22Rv1 (cell line): ENCODE data around the gene PTGR1.
A peak's percentile ranks its signal among the peaks of the same experiment; 100 is the strongest.

Experiments used
- H3K27ac ChIP-seq: fragments of 450-650 bp; 2 replicates; pipeline ENCODE4 v1.5.1; 2017
- ZFX ChIP-seq: fragments of 450-650 bp; IDR thresholded peaks from 2 replicates; pipeline ENCODE4 v1.6.1; 2017; ENCODE audit warnings: antibody characterized with exemption, borderline replicate concordance
- TF ChIP-seq, protein P1 (sequence below): fragments of 450-650 bp; IDR thresholded peaks from 2 replicates; pipeline ENCODE4 v1.5.1; 2017; ENCODE audit warnings: mild to moderate bottlenecking

The PTGR1 gene

GRCh38 chr9:111599092-111599954, at the start of gene PTGR1:
Gene PTGR1 (minus strand): TSS chr9:111599647. CDS start chr9:111597422, 2,225 bp downstream.
- TF ChIP-seq, protein P1, sequence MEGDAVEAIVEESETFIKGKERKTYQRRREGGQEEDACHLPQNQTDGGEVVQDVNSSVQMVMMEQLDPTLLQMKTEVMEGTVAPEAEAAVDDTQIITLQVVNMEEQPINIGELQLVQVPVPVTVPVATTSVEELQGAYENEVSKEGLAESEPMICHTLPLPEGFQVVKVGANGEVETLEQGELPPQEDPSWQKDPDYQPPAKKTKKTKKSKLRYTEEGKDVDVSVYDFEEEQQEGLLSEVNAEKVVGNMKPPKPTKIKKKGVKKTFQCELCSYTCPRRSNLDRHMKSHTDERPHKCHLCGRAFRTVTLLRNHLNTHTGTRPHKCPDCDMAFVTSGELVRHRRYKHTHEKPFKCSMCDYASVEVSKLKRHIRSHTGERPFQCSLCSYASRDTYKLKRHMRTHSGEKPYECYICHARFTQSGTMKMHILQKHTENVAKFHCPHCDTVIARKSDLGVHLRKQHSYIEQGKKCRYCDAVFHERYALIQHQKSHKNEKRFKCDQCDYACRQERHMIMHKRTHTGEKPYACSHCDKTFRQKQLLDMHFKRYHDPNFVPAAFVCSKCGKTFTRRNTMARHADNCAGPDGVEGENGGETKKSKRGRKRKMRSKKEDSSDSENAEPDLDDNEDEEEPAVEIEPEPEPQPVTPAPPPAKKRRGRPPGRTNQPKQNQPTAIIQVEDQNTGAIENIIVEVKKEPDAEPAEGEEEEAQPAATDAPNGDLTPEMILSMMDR = no peak
- TF ChIP-seq ZFX = no peak
- H3K27ac ChIP-seq = peak within 1 kb of the TSS; percentile 93

DNA sequence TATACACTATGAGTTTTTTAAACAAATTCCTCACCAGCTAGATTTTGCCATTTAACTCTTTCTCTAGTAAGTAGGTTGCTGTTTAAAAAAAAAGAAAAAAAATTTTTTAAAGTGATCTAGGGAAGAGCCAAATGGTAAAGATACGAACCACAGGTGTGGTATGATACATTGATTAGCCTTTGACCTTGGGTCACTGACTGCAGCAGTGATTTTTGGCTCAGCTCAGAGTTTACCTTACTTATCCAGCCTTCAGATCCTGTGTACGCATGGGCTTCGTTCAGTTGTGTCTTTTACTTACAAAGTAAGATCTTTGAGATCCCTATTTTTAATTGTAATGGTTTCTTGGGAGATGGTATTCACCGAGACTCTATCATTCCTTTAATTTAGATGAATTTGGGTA, 49.6 kb upstream of the PTGR1 start:
- TF ChIP-seq ZFX = no peak
- TF ChIP-seq, protein P1 = no peak
- no peak overlapping the region for H3K27ac ChIP-seq

DNA sequence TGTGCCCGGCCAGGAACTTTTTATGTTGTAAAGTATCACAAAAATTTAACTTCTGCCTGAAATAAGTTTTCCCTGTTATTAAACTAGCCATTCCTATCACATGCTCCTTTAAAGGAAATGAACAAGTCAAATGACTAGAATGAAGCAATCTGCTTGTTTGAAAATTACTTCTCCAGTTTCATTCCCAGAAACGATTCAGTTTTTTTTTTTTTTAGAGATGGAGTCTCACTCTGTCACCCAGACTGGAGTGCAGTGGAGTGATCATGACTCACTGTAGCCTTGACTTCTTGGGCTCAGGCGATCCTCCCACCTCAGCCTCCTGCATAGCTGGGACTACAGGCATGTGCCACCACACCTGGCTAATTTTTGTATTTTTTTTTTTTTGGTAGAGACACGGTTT, 48.6 kb upstream of the PTGR1 start:
- TF ChIP-seq, protein P1 = no peak
- no peak for TF ChIP-seq ZFX
- no peak overlapping the region for H3K27ac ChIP-seq

- TF ChIP-seq, protein P1 = no peak
- TF ChIP-seq ZFX = no peak
- H3K27ac ChIP-seq = no peak overlapping the region
Measured at GRCh38 chr9:111646417-111646816, 47.0 kb upstream of the PTGR1 start.

DNA sequence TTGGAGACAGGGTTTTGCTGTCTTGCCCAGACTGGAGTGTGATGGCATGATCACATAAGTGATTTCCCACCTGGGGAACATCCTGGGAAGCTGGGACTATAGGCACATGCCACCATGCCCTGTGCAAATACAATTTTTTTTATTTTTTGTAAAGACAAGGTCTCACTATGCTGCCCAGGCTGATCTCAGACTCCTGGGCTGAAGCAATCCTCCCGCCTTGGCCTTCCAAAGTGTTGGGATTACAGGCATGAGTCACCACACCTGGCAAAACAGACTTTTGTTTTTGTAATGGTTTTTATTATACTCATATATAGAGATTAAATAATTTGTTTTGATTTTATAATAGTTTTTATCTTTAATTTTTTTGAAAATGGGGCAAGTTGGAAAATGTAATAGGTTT, 46.4 kb upstream of the PTGR1 start:
- H3K27ac ChIP-seq = no peak overlapping the region
- TF ChIP-seq ZFX = no peak
- TF ChIP-seq, protein P1 = no peak

DNA sequence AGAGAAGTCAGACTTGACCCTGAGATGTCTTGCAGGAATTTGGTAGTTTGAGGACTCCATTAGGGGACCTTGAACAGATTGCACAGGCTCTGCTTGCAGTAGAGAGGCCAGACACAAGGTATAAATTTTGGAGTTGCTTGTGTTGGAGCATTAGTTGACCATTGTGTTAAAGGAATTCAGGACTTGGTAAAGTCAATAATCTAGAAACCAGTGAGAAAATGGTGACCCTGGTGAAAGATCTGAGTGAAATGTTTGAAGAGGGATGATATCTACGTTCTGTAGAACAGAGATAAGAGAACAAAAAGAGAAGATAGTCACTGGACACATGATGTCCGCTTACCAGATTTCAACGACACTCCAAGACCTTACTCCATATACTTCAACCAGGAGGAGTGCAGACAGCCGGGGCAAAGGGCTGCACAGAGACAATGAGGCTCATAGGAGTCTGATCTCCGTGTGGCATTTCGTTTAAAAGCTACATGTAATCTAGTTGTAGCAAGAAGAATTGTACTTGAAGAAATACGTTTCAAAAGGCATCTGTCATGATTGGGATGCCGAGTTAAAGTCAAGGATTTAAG, 44.8 kb upstream of the PTGR1 start:
- H3K27ac ChIP-seq = no peak overlapping the region
- TF ChIP-seq, protein P1 = no peak

DNA sequence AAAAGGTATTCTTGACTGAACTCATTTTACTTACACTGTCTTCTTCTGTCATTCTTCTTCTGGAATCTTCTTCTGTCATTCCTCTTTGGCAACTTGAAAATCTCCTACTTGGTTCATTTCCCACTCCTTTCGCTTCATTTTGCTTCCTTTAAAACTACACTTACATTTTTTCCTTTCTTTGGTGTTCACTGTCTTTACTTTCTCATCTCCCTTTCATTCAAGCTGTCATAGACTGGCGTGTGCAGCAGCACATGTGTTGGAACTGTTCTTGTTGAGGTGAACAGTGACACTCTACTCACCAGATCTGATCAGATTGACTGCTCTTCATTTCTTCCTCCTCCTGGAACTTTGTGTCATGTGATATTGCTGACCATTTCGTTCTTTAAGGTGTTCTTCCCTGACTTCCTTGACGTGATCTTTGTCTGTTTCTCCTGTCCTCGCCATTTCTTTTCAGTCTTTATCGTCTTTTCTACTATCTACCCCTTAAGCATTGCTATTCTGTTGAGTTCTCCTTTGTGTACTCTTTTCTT, 38.0 kb upstream of the PTGR1 start:
- H3K27ac ChIP-seq = no peak overlapping the region
- TF ChIP-seq, protein P1 = no peak
- no peak for TF ChIP-seq ZFX
